ENCODE data around the gene ZNF521.
A peak's percentile ranks its signal among the peaks of the same experiment; 100 is the strongest.

Gene ZNF521

DNA sequence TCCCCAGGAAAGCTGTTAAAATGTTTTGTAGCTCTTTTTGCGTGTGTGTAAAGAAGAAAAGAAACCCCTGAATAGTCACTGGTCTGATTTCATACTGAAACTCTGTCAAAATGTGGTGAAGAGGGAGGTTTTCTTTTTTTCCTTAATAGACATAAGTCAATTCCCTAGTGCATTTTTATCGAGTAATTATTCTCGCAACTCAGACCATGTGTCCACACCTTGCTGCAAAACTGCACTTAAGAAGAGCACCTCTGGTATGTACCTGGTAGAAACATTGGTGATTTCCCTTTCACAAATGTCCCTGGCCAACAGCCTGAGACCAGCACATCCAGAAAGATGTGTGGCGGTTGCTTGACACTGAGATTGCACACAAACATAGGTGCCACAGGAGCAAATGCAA is 159.9 kb downstream of the ZNF521 start:
- H3K36me3 ChIP-seq = no peaks in the 10 kb centered on the region
- no peak for TF ChIP-seq Cebpa-rat (IDR thresholded peaks at IDR 0.05)
- no peak overlapping the region for H3K4me2 ChIP-seq
- H3K27ac ChIP-seq = no peak overlapping the region
- H3K4me3 ChIP-seq = no peak overlapping the region
- no peaks in the 10 kb centered on the region for H4K20me1 ChIP-seq
- no peak overlapping the region for H3K9ac ChIP-seq
- no peaks in the 10 kb centered on the region for H3K27me3 ChIP-seq
- H3K4me1 ChIP-seq = no peaks in the 10 kb centered on the region
- H3K9me3 ChIP-seq = no peaks in the 10 kb centered on the region

DNA sequence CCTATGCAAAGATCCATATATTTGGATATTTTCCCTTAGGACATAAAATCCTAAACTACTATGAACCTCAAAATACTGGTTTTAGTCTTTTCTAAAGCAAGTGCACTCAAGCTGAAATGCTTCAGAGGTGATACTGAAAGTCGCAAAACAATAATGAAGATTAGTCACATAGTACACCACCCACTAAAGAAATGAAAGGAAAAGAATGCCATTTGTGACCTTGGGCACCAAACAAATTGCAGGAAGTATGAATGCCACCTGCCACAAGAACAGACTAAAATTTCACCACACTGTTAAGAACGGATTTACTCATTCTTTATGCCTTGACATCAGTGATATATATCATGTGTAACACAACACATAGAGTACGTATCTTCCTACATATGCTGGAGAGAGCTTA is 161.5 kb downstream of the ZNF521 start:
- TF ChIP-seq Cebpa-rat (IDR thresholded peaks at IDR 0.05) = no peak
- Histone ChIP-seq H3K4me1 (peaks cover 13% of the 10 kb centered on the region), H3K27ac (no peak overlapping the region), H3K9ac (no peak overlapping the region), H4K20me1 (no peaks in the 10 kb centered on the region), H3K4me3 (no peak overlapping the region), H3K9me3 (no peaks in the 10 kb centered on the region), H3K36me3 (no peaks in the 10 kb centered on the region), H3K27me3 (no peaks in the 10 kb centered on the region), H3K4me2 (no peak overlapping the region)

DNA sequence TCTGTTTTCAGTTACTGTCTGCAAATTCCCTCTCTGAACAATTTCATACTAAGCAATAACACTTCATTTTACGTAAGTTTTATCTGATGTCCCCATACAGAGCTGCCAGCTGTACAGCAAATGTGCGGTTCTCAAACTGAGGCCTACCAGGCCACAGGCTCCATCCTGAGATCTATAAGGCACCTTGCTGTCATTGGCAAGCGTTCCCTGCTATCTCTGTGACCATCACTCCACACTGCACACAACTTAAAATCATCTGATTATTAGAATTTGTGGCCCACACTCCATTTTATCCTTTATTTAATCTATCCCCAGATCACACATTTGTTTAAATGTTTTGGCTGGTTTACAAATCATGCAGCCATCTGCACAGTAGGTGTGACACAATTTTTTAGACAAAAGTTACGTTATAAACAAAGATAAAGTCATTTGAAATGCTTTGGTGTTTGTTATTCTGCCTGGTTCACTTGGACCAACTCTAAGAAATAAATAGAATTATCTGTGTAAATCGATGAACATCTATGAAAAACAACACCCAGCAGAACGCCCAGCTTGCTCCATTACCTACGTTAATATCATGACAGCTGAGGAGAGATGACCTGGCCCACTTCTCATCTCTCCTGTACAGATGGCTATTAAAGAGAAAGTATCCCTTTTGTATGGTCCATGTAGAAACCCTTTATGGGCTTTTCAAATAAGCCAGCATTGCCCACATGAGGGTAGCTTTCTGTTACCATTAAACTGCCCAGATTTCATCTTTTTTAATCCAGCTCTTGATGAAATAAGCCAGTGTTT is 162.4 kb downstream of the ZNF521 start:
- Histone ChIP-seq H3K9me3 (no peaks in the 10 kb centered on the region), H3K27ac (no peak overlapping the region), H3K27me3 (no peaks in the 10 kb centered on the region), H3K4me3 (no peak overlapping the region), H3K36me3 (no peaks in the 10 kb centered on the region), H4K20me1 (no peaks in the 10 kb centered on the region), H3K4me2 (no peak overlapping the region), H3K9ac (no peak overlapping the region), H3K4me1 (peaks cover 21% of the 10 kb centered on the region)
- no peak for TF ChIP-seq Cebpa-rat (IDR thresholded peaks at IDR 0.05)

DNA sequence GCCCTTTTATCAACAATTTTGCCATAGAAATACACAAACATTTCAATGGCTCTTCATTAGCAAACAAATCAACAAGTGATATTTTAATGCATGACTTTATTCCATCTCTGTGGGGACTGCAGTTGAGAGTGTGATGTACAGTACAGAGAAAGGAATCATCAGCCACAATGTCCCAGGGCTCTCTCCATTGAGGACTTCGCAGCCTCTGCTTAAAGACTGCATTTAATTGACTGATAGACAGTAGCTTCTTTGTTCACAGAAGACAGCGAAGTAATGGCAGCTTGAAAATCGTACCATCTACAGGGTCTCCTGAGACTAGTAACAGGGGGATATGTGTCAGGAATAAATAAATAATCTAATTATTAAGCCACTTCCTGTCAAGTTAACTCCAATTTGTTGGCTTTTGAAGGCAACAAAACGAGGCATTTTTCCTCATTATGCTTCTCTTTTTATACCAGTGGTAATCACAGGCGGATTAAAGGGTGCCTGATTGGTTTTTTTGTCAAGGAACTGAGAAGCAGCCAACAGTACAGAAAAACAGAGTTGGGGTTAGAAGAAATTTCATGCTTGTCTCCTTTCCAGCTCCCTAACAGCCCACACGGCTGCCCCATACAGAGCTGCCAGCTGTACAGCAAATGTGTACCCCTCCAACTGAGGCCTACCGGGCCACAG is 164.3 kb downstream of the ZNF521 start:
- H3K4me1 ChIP-seq = peaks cover 22% of the 10 kb centered on the region

DNA sequence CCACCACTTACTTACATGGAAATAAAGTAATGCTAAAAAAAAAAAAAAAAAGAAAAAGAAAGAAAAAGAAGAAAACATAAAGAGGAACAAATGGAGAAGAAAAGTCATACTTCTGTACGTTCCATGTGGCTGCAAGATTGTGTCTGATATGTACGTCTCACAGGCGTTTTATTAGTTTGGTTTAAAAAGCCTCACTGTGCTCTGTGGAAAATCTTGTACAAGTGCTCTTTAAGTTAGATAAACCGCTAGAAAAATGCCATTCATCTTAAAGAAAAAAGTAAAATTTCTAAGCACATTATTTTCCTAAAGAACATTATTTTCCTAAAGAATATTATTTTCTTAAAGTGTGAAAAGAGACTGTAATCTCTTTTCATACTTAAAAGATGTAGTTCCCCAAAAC is 165.1 kb downstream of the ZNF521 start:
- Histone ChIP-seq H4K20me1 (no peaks in the 10 kb centered on the region), H3K36me3 (no peaks in the 10 kb centered on the region), H3K27me3 (no peaks in the 10 kb centered on the region), H3K9ac (no peak overlapping the region), H3K4me3 (no peak overlapping the region), H3K4me1 (peaks cover 22% of the 10 kb centered on the region), H3K9me3 (no peaks in the 10 kb centered on the region), H3K27ac (no peak overlapping the region), H3K4me2 (0 out of 2 replicates have a peak overlapping the region, but pooled peaks have one; percentile 75)
- TF ChIP-seq Cebpa-rat (IDR thresholded peaks at IDR 0.05) = no peak

More for the DNA sequence above, 164.3 kb downstream of the ZNF521 start:
- H3K9me3 ChIP-seq = no peaks in the 10 kb centered on the region
- H4K20me1 ChIP-seq = no peaks in the 10 kb centered on the region
- no peak overlapping the region for H3K4me3 ChIP-seq
- H3K27me3 ChIP-seq = no peaks in the 10 kb centered on the region
- no peak overlapping the region for H3K27ac ChIP-seq
- TF ChIP-seq Cebpa-rat (IDR thresholded peaks at IDR 0.05) = no peak
- H3K9ac ChIP-seq = no peak overlapping the region
- H3K36me3 ChIP-seq = no peaks in the 10 kb centered on the region
- H3K4me2 ChIP-seq = no peak overlapping the region

DNA sequence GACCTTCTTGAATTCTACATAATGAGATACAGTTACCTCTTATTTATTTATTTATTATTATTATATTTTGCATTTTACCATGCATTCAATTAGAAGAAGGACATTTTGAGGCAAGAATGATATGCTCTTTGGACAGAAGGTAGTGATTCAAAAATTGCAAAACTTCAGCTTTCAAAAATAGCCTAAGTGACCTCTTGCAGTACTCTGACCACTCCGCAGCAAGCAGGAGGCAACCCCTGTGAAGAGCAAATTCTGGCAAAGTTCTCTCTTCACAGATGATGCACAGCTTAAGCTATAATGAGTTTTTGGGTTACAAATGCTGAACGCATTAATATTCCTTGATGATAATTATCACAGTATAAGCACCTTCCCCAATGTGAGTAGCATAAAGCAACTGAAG is 170.0 kb downstream of the ZNF521 start:
- Histone ChIP-seq H4K20me1 (no peaks in the 10 kb centered on the region), H3K4me3 (no peak overlapping the region), H3K27ac (no peak overlapping the region), H3K36me3 (no peaks in the 10 kb centered on the region), H3K27me3 (no peaks in the 10 kb centered on the region), H3K4me1 (peaks cover 22% of the 10 kb centered on the region), H3K9ac (no peak overlapping the region), H3K9me3 (no peaks in the 10 kb centered on the region), H3K4me2 (no peak overlapping the region)
- no peak for TF ChIP-seq Cebpa-rat (IDR thresholded peaks at IDR 0.05)

DNA sequence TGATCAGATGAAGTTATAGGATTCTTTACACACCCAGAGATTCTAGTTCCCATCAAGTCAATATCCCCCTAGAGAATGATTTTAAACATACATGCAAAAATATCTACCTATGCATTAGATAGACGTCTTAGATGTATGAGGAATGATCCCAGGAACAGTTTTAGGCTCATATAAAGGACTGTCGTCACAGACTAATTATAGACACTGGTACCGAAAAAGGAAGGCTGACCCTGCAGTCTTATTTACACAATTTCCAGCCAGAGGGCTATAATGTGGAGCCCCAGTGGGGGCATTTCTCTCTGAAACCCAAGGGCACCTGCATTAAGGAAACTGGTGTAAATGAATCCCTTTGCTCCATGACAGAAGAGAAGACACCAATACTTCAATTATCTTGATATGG is 170.4 kb downstream of the ZNF521 start:
- H3K27me3 ChIP-seq = no peaks in the 10 kb centered on the region
- no peaks in the 10 kb centered on the region for H3K36me3 ChIP-seq
- no peak overlapping the region for H3K4me2 ChIP-seq
- H3K4me3 ChIP-seq = no peak overlapping the region
- H3K4me1 ChIP-seq = peaks cover 20% of the 10 kb centered on the region
- H3K9me3 ChIP-seq = no peaks in the 10 kb centered on the region
- no peaks in the 10 kb centered on the region for H4K20me1 ChIP-seq
- TF ChIP-seq Cebpa-rat (IDR thresholded peaks at IDR 0.05) = no peak
- no peak overlapping the region for H3K27ac ChIP-seq
- H3K9ac ChIP-seq = no peak overlapping the region

DNA sequence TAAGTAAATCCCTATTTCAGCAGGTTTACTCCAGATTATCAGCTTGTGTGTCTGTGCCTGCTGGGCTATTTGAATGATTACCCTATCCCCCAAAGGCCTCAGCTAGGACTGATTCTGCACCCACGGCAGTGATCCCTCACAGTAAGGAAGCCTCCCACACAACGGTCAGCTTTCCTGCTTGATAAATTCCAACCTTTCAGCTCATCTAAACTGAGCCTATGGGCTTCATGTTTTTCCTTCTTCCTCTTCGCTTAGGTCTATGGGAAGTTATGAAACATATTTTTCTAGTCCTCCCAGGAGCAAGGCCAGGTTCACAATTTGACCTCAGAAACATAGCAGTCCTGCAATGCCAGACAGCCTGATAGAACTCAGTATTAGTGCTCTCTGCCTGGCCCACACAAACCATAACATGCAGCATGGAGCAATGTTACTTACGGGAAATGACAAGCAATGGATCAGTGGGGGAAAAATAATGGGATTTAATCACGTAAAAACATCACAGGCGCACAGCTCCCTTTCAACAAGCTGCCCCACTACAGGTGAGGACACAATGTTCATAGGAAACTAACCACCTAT is 170.9 kb downstream of the ZNF521 start:
- Histone ChIP-seq H3K4me1 (peaks cover 15% of the 10 kb centered on the region), H3K9me3 (no peaks in the 10 kb centered on the region), H3K9ac (no peak overlapping the region), H3K36me3 (no peaks in the 10 kb centered on the region), H3K4me3 (no peak overlapping the region), H4K20me1 (no peaks in the 10 kb centered on the region), H3K4me2 (no peak overlapping the region), H3K27me3 (no peaks in the 10 kb centered on the region), H3K27ac (no peak overlapping the region)
- no peak for TF ChIP-seq Cebpa-rat (IDR thresholded peaks at IDR 0.05)

DNA sequence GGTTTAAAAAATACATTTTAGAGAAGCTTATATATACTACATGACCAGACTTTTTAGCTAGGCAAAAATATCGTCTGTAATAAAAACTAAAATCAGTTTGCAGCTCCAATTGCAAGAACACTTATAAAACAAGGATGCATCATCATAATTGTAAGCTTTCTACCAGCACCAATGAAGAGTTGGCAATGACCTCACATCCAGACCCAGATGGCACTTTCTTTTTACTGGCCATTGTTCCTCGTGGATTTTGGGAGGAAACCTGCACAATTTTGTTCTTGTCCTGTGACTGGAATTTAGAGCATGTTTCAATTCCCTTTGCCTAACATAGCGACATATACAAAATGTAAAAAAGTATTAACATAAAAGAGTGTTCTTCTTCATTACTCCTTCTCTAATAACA is 174.3 kb downstream of the ZNF521 start:
- no peak overlapping the region for H3K4me2 ChIP-seq
- TF ChIP-seq Cebpa-rat (IDR thresholded peaks at IDR 0.05) = no peak
- H3K36me3 ChIP-seq = no peaks in the 10 kb centered on the region

DNA sequence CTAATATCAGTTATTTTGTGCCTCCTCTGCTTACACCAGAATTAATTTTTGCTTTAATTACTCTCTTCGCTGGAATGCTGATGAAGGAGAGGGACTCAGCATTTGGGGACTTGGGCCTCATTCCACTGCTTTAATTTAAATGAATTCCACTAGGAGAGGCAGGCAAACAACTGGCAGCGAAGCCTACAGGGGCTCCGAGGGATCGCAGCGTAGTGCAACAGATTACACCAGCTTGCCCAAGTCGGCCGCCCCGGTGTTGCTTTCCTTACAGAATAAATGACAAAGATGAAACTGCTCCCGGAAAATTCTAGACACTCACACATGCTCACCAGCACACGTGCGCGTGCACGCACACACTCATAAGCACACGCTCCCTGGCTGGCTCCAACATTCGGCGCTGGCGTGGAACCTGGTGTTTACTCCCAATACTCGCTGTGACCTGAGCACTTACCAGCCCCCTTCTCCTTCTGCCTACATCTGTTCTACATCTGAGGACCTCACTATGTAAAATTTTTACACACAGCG is 175.4 kb downstream of the ZNF521 start:
- Histone ChIP-seq H3K27me3 (no peaks in the 10 kb centered on the region), H3K9me3 (no peaks in the 10 kb centered on the region), H3K4me2 (no peak overlapping the region), H3K27ac (no peak overlapping the region), H3K36me3 (no peaks in the 10 kb centered on the region), H3K4me1 (peaks cover 5% of the 10 kb centered on the region), H3K9ac (no peak overlapping the region), H4K20me1 (no peaks in the 10 kb centered on the region), H3K4me3 (no peak overlapping the region)
- TF ChIP-seq Cebpa-rat (IDR thresholded peaks at IDR 0.05) = no peak

More for the DNA sequence above, 174.3 kb downstream of the ZNF521 start:
- no peaks in the 10 kb centered on the region for H4K20me1 ChIP-seq
- H3K27ac ChIP-seq = no peak overlapping the region
- no peak overlapping the region for H3K9ac ChIP-seq
- peaks cover 5% of the 10 kb centered on the region for H3K4me1 ChIP-seq
- no peaks in the 10 kb centered on the region for H3K27me3 ChIP-seq
- no peaks in the 10 kb centered on the region for H3K9me3 ChIP-seq
- no peak overlapping the region for H3K4me3 ChIP-seq

All from BLaER1 (cell line).